Ovary (tissue), 9 donors: ENCODE results near the gene RGS10. TPM values are rescaled to one million over a fixed set of nuclear protein-coding genes. Genes with fewer than 3 reads are reported as not detected.

Experiments
- DNase-seq, 5 donors: peaks; one replicate each; pipeline ENCODE4 v3.0.0-alpha.2; 2019 to 2020
- H3K27ac ChIP-seq, 2 donors: fragments of 200-600 bp; one replicate each; pipeline versions ENCODE4 v1.5.1 to v1.8.0; 2019 to 2022
- H3K27me3 ChIP-seq: fragments of 200-600 bp; one replicate; pipeline ENCODE4 v1.8.0; 2022
- H3K36me3 ChIP-seq: fragments of 200-600 bp; sonication (generic); one replicate; pipeline ENCODE4 v1.5.1; 2019
- H3K4me1 ChIP-seq: one replicate; pipeline ENCODE4 v1.8.1; 2013; ENCODE audit warnings: mild to moderate bottlenecking, moderate library complexity; ENCODE audit not compliant: insufficient read depth
- H3K4me3 ChIP-seq: fragments of 200-600 bp; sonication (generic); one replicate; pipeline ENCODE4 v1.5.1; 2017
- H3K9me3 ChIP-seq, 2 donors: fragments of 200-600 bp in 1 of 2; sonication (generic) in 1 of 2; one replicate each; pipeline versions ENCODE4 v1.5.1 to v1.8.1; 2013 to 2019; ENCODE audit warnings: mild to moderate bottlenecking in 1 of 2, moderate library complexity in 1 of 2
- CTCF ChIP-seq, 3 donors: fragments of 450-650 bp in 2 of 3; fragments of 200-600 bp in 1 of 3; IDR thresholded peaks; one replicate each; pipeline versions ENCODE4 v1.5.1 to v1.8.0; 2016 to 2022; ENCODE audit warnings: antibody characterized with exemption in 3 of 3, mild to moderate bottlenecking in 1 of 3
- EP300 ChIP-seq: sonication (generic); formaldehyde crosslinking; IDR thresholded peaks from one replicate; pipeline ENCODE4 v1.6.1; 2017; ENCODE audit warnings: antibody characterized with exemption
- POLR2A ChIP-seq: fragments of 450-650 bp; IDR thresholded peaks from one replicate; pipeline ENCODE4 v1.6.1; 2017; ENCODE audit warnings: antibody characterized with exemption, mild to moderate bottlenecking, moderate library complexity
- WGBS, 3 donors: extraction: QIAGEN DNeasy Blood & Tissue Kit in 1 of 3; methylation state at CpG; one replicate each; pipeline versions ENCODE4 v1.1.5 to v1.1.7; 2013 to 2017; 5-methylcytosine and 5-hydroxymethylcytosine counted together
- intact Hi-C, 4 donors: fragments of 100-400 bp; cut with DNase I; formaldehyde crosslinking; loops; one replicate each; pipeline versions ENCODE4 v1.11.0 to v1.15.1; 2022 to 2023
- polyA plus RNA-seq, 2 donors: library from polyadenylated mRNA; stranded (reverse); fragments of 200-250 nt in 1 of 2; fragments of 350-450 nt in 1 of 2; fragmentation: Illumina TruSeq in 1 of 2; extraction: RNeasy Lipid Tissue Mini Kit (QIAGEN cat#74804) in 1 of 2; gene quantifications; one replicate each; pipeline ENCODE4 v1.2.3, GENCODE V29; 2013 to 2014
- total RNA-seq, 7 donors: library from RNA; depleted of rRNA in 2 of 7; stranded (reverse); fragments of >200 nt in 2 of 7; fragmentation: NEBNext Ultra II Directional in 3 of 7; extraction: Animal tissue kit (Norgen Biotek cat#: 25700) in 3 of 7; gene quantifications; one replicate each; pipeline versions ENCODE4 v1.1.0 to v1.2.4, GENCODE V29; 2016 to 2023
- donor health status: DM: no; HTN: no; CAD: no; lungs with moderate emphysema.
- donor health status: DM: no; HTN: no; CAD: no.
- donor health status: Bipolar disorder and iron deficiency.
- donor health status: DM: yes; HTN: yes; CAD: no.
- donor health status: DM: no; HTN: no; CAD: no.
- donor health status: DM: yes; HTN: yes; CAD: no.

Gene RGS10
- total and polyA plus RNA-seq, 9 donors, result 7.6 to 63.3 (median 20.4) TPM

- Histone ChIP-seq H3K9me3 (no peaks in the 10 kb centered on the region), H3K27me3 (no peaks in the 10 kb centered on the region), H3K27ac (no peak overlapping the region), H3K4me3 (no peak overlapping the region), H3K36me3 (no peaks in the 10 kb centered on the region), H3K4me1 (peaks cover 3% of the 10 kb centered on the region)
- DNase-seq, result no peak
- 92 to 98% (median 94%) methylated on average over 10 of the region's 10 CpGs for WGBS, 3 donors
- no peak for TF ChIP-seq POLR2A
- TF ChIP-seq EP300, result no peak
- no peak for TF ChIP-seq CTCF (IDR thresholded peaks at IDR 0.05)
- intact Hi-C loops, result no loop called here
These were observed 37.9 kb downstream of the RGS10 start for GRCh38 chr10:119504651-119505050.

GRCh38 chr10:119503821-119504220 is 38.7 kb downstream of the RGS10 start:
- intact Hi-C loops, result no loop called here
- no peak overlapping the region for H3K4me3 ChIP-seq
- H3K9me3 ChIP-seq, result no peaks in the 10 kb centered on the region
- H3K27ac ChIP-seq, result no peak overlapping the region
- no peak for DNase-seq
- no peaks in the 10 kb centered on the region for H3K27me3 ChIP-seq
- H3K36me3 ChIP-seq, result no peaks in the 10 kb centered on the region
- peaks cover 3% of the 10 kb centered on the region for H3K4me1 ChIP-seq
- no peak for TF ChIP-seq CTCF (IDR thresholded peaks at IDR 0.05)
- no peak for TF ChIP-seq POLR2A
- no peak for TF ChIP-seq EP300
- WGBS, 3 donors, result 91 to 94% (median 92%) methylated on average over 5 of the region's 5 CpGs

GRCh38 chr10:119502618-119503155 is 39.8 kb downstream of the RGS10 start:
- no peak overlapping the region for H3K4me3 ChIP-seq
- H3K4me1 ChIP-seq, result peaks cover 3% of the 10 kb centered on the region
- H3K27me3 ChIP-seq, result no peaks in the 10 kb centered on the region
- no peak overlapping the region for H3K27ac ChIP-seq
- WGBS, 3 donors, result 74 to 81% (median 80%) methylated on average over 19 of the region's 19 CpGs
- TF ChIP-seq CTCF (IDR thresholded peaks at IDR 0.05) (no peak), EP300 (no peak), POLR2A (no peak)
- H3K36me3 ChIP-seq, result no peaks in the 10 kb centered on the region
- DNase-seq, result no peak
- intact Hi-C loops, result no loop called here
- H3K9me3 ChIP-seq, result no peaks in the 10 kb centered on the region

- intact Hi-C loops, result no loop called here
- Histone ChIP-seq H3K27ac (no peak overlapping the region), H3K36me3 (no peaks in the 10 kb centered on the region), H3K9me3 (no peaks in the 10 kb centered on the region), H3K4me3 (no peak overlapping the region), H3K4me1 (peaks cover 3% of the 10 kb centered on the region), H3K27me3 (no peaks in the 10 kb centered on the region)
- TF ChIP-seq POLR2A, result no peak
- no peak for DNase-seq
- 83 to 93% (median 85%) methylated on average over 12 of the region's 12 CpGs for WGBS, 3 donors
These were observed 40.3 kb downstream of the RGS10 start for GRCh38 chr10:119502209-119502608.

- no peak for DNase-seq
These were observed 40.8 kb downstream of the RGS10 start for GRCh38 chr10:119501690-119502089.

More at GRCh38 chr10:119501690-119502089, 40.8 kb downstream of the RGS10 start:
- WGBS, 3 donors, result 94 to 100% (median 96%) methylated on average over 2 of the region's 2 CpGs
- no peak overlapping the region for H3K4me3 ChIP-seq
- no peaks in the 10 kb centered on the region for H3K27me3 ChIP-seq
- H3K4me1 ChIP-seq, result peaks cover 3% of the 10 kb centered on the region
- no peaks in the 10 kb centered on the region for H3K9me3 ChIP-seq
- H3K27ac ChIP-seq, result no peak overlapping the region
- H3K36me3 ChIP-seq, result no peaks in the 10 kb centered on the region
- TF ChIP-seq CTCF (IDR thresholded peaks at IDR 0.05), result no peak
- no peak for TF ChIP-seq POLR2A
- TF ChIP-seq EP300, result no peak
- intact Hi-C loops, result no loop called here
